ENCODE measurements around the gene RELT. TPM values are rescaled to one million over a fixed set of nuclear protein-coding genes. Genes with fewer than 3 reads are reported as not detected.
A peak's percentile ranks its signal among the peaks of the same experiment; 100 is the strongest.

The RELT gene
- total and polyA plus RNA-seq, 9 of the 15 experiments (the other 6 are each of a cell fraction or from before 2014, with no cell fraction given) = 1.1 to 20.2 (median 7.4) TPM

DNA sequence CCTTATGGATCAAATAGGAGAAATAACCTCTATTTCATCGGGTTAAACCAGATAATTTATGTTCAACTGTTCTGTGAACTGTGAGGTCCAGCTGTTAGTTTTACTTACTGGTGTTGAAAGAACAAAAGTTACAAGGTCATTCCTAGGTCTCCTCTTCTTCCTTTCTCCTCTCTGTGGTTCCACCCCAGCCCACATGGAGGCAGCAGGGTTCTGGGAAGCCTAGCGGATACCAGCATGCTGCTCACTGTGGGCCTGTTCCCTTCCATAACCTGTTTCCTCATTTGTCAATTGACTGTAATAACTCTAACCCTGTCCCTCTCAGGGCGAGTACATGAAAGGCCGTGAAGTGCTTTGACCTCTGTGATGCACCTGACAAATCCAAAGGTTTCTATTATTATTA is 27.8 kb downstream of the RELT start (continued):
- TF ChIP-seq ZC3H4 (CRISPR knock-in tag; IDR thresholded peaks at IDR 0.05; ENCODE audit: borderline replicate concordance) (no peak), NFRKB (IDR thresholded peaks at IDR 0.05; ENCODE audit: low read depth) (no peak), ZNF217 (CRISPR knock-in tag; IDR thresholded peaks at IDR 0.05) (no peak), KLF16 (IDR thresholded peaks at IDR 0.05) (no peak), CC2D1A (IDR thresholded peaks at IDR 0.05) (0 out of 2 replicates have a peak, but pooled peaks have one; percentile 25), CBX3 (IDR thresholded peaks at IDR 0.05; ENCODE audit: borderline replicate concordance in 1 of 2, low read length in 2 of 2) (0 out of 3 replicates have a peak, but pooled peaks of 1 of the 2 experiments have one; percentile 26), CTBP1 (IDR thresholded peaks at IDR 0.05; ENCODE audit: borderline replicate concordance) (0 out of 2 replicates have a peak, but pooled peaks have one; percentile 20), ZNF561 (CRISPR knock-in tag; conservative IDR thresholded peaks at IDR 0.05) (no peak), GTF2A2 (tag; IDR thresholded peaks at IDR 0.05) (no peak), DDX20 (tag; IDR thresholded peaks at IDR 0.05; ENCODE audit: low read depth) (no peak), HNRNPH1 (optimal IDR thresholded peaks at IDR 0.05; ENCODE audit: low read depth, low read length) (no peak), MAZ (CRISPR knock-in tag; conservative IDR thresholded peaks at IDR 0.05 in 1 of 2, IDR thresholded peaks at IDR 0.05 in 1 of 2) (peak in 1 of 2 experiments; percentile 36; a peak in 1 of 4 replicates), SREBF2 (CRISPR knock-in tag; IDR thresholded peaks at IDR 0.05) (no peak)
- TF ChIP-seq, protein P1, sequence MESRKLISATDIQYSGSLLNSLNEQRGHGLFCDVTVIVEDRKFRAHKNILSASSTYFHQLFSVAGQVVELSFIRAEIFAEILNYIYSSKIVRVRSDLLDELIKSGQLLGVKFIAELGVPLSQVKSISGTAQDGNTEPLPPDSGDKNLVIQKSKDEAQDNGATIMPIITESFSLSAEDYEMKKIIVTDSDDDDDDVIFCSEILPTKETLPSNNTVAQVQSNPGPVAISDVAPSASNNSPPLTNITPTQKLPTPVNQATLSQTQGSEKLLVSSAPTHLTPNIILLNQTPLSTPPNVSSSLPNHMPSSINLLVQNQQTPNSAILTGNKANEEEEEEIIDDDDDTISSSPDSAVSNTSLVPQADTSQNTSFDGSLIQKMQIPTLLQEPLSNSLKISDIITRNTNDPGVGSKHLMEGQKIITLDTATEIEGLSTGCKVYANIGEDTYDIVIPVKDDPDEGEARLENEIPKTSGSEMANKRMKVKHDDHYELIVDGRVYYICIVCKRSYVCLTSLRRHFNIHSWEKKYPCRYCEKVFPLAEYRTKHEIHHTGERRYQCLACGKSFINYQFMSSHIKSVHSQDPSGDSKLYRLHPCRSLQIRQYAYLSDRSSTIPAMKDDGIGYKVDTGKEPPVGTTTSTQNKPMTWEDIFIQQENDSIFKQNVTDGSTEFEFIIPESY (CRISPR knock-in tag; IDR thresholded peaks at IDR 0.05) = peak; percentile 96
- TF ChIP-seq, protein P2, sequence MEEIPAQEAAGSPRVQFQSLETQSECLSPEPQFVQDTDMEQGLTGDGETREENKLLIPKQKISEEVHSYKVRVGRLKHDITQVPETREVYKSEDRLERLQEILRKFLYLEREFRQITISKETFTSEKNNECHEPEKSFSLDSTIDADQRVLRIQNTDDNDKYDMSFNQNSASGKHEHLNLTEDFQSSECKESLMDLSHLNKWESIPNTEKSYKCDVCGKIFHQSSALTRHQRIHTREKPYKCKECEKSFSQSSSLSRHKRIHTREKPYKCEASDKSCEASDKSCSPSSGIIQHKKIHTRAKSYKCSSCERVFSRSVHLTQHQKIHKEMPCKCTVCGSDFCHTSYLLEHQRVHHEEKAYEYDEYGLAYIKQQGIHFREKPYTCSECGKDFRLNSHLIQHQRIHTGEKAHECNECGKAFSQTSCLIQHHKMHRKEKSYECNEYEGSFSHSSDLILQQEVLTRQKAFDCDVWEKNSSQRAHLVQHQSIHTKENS (CRISPR knock-in tag; IDR thresholded peaks at IDR 0.05) = no peak
- TF ChIP-seq, protein P3, sequence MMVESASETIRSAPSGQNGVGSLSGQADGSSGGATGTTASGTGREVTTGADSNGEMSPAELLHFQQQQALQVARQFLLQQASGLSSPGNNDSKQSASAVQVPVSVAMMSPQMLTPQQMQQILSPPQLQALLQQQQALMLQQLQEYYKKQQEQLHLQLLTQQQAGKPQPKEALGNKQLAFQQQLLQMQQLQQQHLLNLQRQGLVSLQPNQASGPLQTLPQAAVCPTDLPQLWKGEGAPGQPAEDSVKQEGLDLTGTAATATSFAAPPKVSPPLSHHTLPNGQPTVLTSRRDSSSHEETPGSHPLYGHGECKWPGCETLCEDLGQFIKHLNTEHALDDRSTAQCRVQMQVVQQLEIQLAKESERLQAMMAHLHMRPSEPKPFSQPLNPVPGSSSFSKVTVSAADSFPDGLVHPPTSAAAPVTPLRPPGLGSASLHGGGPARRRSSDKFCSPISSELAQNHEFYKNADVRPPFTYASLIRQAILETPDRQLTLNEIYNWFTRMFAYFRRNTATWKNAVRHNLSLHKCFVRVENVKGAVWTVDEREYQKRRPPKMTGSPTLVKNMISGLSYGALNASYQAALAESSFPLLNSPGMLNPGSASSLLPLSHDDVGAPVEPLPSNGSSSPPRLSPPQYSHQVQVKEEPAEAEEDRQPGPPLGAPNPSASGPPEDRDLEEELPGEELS (CRISPR knock-in tag; IDR thresholded peaks at IDR 0.05; ENCODE audit: borderline replicate concordance) = no peak
- TF ChIP-seq, protein P4, sequence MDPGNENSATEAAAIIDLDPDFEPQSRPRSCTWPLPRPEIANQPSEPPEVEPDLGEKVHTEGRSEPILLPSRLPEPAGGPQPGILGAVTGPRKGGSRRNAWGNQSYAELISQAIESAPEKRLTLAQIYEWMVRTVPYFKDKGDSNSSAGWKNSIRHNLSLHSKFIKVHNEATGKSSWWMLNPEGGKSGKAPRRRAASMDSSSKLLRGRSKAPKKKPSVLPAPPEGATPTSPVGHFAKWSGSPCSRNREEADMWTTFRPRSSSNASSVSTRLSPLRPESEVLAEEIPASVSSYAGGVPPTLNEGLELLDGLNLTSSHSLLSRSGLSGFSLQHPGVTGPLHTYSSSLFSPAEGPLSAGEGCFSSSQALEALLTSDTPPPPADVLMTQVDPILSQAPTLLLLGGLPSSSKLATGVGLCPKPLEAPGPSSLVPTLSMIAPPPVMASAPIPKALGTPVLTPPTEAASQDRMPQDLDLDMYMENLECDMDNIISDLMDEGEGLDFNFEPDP (CRISPR knock-in tag; IDR thresholded peaks at IDR 0.05) = no peak

Data from K562 (cell line).